ENCODE results near the gene MAB21L1.

- no peak for TF ChIP-seq CTCF (IDR thresholded peaks at IDR 0.05)
- no peak for TF ChIP-seq POLR2A (IDR thresholded peaks at IDR 0.05)
- TF ChIP-seq POLR2AphosphoS5 (IDR thresholded peaks at IDR 0.05): no peak
Observed at GRCh38 chr13:35496006-35496405, 19.5 kb upstream of the MAB21L1 start.
